ENCODE data around the gene DISC1. TPM values are rescaled to one million over a fixed set of nuclear protein-coding genes. Genes with fewer than 3 reads are reported as not detected.

DISC1 gene
- total and polyA plus RNA-seq, 2 of the 13 experiments (the other 11 are each of a cell fraction or from before 2014, with no cell fraction given), result 4.2 to 4.6 TPM

DNA sequence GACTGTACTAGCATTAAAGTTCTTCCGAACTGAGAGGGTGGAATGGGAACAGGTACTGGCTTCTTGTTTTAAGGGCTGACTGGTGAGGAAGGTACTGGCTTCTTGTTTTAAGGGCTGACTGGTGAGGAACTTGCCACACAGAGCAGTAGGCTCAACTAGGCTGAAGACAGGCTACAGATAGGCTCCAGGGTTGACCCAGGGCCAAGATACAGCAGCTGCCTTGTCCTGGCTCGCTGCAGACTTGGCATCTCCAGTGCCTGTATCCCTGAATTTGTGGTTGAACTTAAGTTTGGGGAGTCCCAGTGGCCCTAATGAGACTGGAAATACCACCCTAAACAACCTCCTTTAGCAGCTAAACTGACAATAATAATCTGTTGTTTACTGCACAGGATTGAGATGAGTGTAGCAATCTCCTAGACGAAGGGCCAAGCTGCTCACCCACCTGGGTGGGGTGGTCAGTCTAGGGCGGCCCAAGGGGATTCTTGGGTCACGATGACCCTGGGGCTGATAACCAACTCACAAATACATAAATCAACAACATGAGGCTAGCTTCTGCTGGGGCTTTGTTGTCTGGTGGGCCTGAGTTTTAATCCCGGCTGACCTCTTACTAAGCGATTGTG, 227.1 kb downstream of the DISC1 start:
- H3K27ac ChIP-seq (ENCODE audit: extremely low read length, insufficient read depth, low read length), result no peak overlapping the region
- H3K36me3 ChIP-seq (replicated peaks in 1 of 2; ENCODE audit: control insufficient read depth in 1 of 2, insufficient read depth in 2 of 2, low read length in 2 of 2), result no peaks in the 10 kb centered on the region; a peak in 1 of 5 replicates
- H3K79me2 ChIP-seq (ENCODE audit: insufficient read depth, low read length), result no peaks in the 10 kb centered on the region
- ChIA-PET CTCF (ENCODE audit: low intra/inter-chr PET ratio, low total read pairs) (no interaction called here), POLR2A (no interaction called here)
- H3K4me2 ChIP-seq (ENCODE audit: low read depth, low read length), result no peak overlapping the region
- intact Hi-C loops (cut with micrococcal nuclease; ENCODE audit: unreplicated experiment) (no loop called here), in situ Hi-C loops (cut with HindIII; ENCODE audit: extremely low pct_ligation_motif_present, low pct_unique_long_range_greater_than_20kb) (loop anchor here (25.0 kb wide), 2 partner anchors 1109 to 1384 kb away; partner anchors contain the start of gene NTPCR)
- no peaks in the 10 kb centered on the region for H3K27me3 ChIP-seq (ENCODE audit: control insufficient read depth in 1 of 2, insufficient read depth in 2 of 2, low read length in 2 of 2)
- H3K9ac ChIP-seq (ENCODE audit: insufficient read depth, low read depth, low read length), result no peak overlapping the region
- 97% methylated on average over 7 of the region's 7 CpGs for WGBS (ENCODE audit: low lambda C conversion rate)
- BruUV-seq (replicated peaks), result no TSS peak
- no peak overlapping the region for H2AFZ ChIP-seq (ENCODE audit: low read length)
- ATAC-seq (no peak), FAIRE-seq (no peak), DNase-seq (ENCODE audit: low spot score) (no peak)
- no peaks in the 10 kb centered on the region; the same call in 1 of the 2 replicates for H3K4me1 ChIP-seq (ENCODE audit: insufficient read depth, low read length)
- H3K4me3 ChIP-seq (replicated peaks in 1 of 3; ENCODE audit: insufficient read depth in 1 of 3, low read depth in 2 of 3, low read length in 3 of 3), result no peak overlapping the region
- no peaks in the 10 kb centered on the region for H4K20me1 ChIP-seq (ENCODE audit: insufficient read depth, low read length)
- TF ChIP-seq ZSCAN12 (CRISPR knock-in tag; IDR thresholded peaks at IDR 0.05) (no peak), ZMYM4 (CRISPR knock-in tag; IDR thresholded peaks at IDR 0.05) (no peak), TGIF2 (CRISPR knock-in tag; IDR thresholded peaks at IDR 0.05) (no peak), ARID2 (CRISPR knock-in tag; IDR thresholded peaks at IDR 0.05; ENCODE audit: borderline replicate concordance) (no peak), SNAPC2 (CRISPR knock-in tag; IDR thresholded peaks at IDR 0.05) (no peak)
- TF ChIP-seq, protein P1, sequence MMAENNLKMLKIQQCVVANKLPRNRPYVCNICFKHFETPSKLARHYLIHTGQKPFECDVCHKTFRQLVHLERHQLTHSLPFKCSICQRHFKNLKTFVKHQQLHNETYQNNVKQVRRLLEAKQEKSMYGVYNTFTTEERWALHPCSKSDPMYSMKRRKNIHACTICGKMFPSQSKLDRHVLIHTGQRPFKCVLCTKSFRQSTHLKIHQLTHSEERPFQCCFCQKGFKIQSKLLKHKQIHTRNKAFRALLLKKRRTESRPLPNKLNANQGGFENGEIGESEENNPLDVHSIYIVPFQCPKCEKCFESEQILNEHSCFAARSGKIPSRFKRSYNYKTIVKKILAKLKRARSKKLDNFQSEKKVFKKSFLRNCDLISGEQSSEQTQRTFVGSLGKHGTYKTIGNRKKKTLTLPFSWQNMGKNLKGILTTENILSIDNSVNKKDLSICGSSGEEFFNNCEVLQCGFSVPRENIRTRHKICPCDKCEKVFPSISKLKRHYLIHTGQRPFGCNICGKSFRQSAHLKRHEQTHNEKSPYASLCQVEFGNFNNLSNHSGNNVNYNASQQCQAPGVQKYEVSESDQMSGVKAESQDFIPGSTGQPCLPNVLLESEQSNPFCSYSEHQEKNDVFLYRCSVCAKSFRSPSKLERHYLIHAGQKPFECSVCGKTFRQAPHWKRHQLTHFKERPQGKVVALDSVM (CRISPR knock-in tag; IDR thresholded peaks at IDR 0.05), result no peak
- TF ChIP-seq, protein P2, sequence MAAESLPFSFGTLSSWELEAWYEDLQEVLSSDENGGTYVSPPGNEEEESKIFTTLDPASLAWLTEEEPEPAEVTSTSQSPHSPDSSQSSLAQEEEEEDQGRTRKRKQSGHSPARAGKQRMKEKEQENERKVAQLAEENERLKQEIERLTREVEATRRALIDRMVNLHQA (CRISPR knock-in tag; IDR thresholded peaks at IDR 0.05), result no peak
- TF ChIP-seq, protein P3, sequence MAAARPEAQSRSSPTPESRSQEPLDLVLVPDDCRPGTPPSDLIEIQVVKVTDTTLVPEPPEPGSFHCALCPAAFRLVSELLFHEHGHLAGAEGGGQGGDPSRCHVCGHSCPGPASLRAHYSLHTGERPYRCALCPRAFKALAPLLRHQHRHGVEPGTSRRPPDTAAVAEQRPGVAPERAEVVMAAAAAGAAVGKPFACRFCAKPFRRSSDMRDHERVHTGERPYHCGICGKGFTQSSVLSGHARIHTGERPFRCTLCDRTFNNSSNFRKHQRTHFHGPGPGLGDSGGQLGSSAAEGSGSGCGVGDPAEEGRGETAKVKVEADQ (CRISPR knock-in tag; IDR thresholded peaks at IDR 0.05; ENCODE audit: borderline replicate concordance), result no peak
- no peaks in the 10 kb centered on the region for H3K9me3 ChIP-seq (ENCODE audit: low read length)
